GM12875 (cell line): ENCODE data around the gene CPN2.

Experiments
- H3K4me3 ChIP-seq: one replicate; pipeline ENCODE4 v1.5.1; 2011; ENCODE audit warnings: low read depth, low read length, control low read depth
- CTCF ChIP-seq: IDR thresholded peaks from 2 replicates; pipeline ENCODE4 v1.5.1; 2011; ENCODE audit warnings: low read depth, mild to moderate bottlenecking, control low read depth, inconsistent platforms, low read length, moderate library complexity, borderline replicate concordance; ENCODE audit not compliant: insufficient read depth

CPN2 gene

DNA sequence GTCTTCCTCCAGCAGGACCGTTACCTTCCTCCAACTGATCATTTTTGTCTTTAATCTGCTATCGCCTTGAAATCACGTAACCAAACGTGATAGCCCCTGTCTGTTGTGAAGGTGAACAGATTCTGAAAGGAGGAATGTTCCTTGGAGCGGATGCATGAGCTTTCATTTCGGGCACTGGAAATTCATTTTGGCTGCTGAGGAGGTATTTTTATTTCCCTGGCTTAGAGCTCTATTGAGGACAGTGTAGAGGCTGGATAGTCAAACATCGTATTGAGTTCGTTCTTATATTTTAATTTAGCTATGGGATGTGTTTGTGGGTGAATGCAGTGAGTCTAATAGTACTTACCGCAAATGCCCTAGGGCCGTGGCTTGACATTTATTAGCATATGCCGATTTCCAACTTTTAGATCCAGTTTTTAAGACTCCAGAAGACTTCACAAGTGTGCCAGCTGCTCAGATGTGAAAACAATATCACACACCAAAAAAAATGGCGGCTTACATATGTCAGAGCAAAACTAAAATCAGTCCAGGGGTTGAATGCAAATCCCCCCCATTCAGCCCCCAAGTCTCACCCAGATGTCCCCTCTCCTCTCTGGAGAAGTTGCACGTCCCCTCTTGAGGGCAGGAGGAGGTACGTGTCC, 22.1 kb downstream of the CPN2 start:
- no peak overlapping the region for H3K4me3 ChIP-seq
- no peak for TF ChIP-seq CTCF

GRCh38 chr3:194328053-194328657, 23.0 kb downstream of the CPN2 start:
- H3K4me3 ChIP-seq, result no peak overlapping the region
- no peak for TF ChIP-seq CTCF

- H3K4me3 ChIP-seq, result no peak overlapping the region
- TF ChIP-seq CTCF, result no peak
These were observed 23.7 kb downstream of the CPN2 start for GRCh38 chr3:194327218-194328052.

DNA sequence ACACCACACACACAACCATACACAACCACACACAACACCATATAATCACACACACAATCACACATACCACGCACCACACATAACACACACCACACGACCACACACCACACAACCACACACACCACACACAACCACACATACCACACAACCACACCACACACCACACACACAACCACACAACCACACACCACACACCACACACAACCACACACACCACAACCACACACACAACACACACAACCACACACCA, 24.2 kb downstream of the CPN2 start:
- H3K4me3 ChIP-seq, result no peak overlapping the region
- TF ChIP-seq CTCF, result no peak

- H3K4me3 ChIP-seq, result no peak overlapping the region
- TF ChIP-seq CTCF, result no peak
These were observed 24.7 kb downstream of the CPN2 start for GRCh38 chr3:194326192-194326967.

- no peak overlapping the region for H3K4me3 ChIP-seq
These were observed 25.5 kb downstream of the CPN2 start for GRCh38 chr3:194325424-194326153.

More at GRCh38 chr3:194325424-194326153, 25.5 kb downstream of the CPN2 start:
- no peak for TF ChIP-seq CTCF
